Measurements from ENCODE around the gene KLHDC7A. TPM values are rescaled to one million over a fixed set of nuclear protein-coding genes. Genes with fewer than 3 reads are reported as not detected.

KLHDC7A gene
- total RNA-seq, result not detected
- long read RNA-seq, result 0 reads

- no peaks in the 10 kb centered on the region for H3K36me3 ChIP-seq
- DNase-seq, result no peak
- H3K4me1 ChIP-seq, result peaks cover 6% of the 10 kb centered on the region
- no peak within 1 kb of the TSS for H3K4me3 ChIP-seq
- intact Hi-C loops (cut with micrococcal nuclease), result no loop called here
- H3K27me3 ChIP-seq (ENCODE audit: low read depth), result peaks cover 90% of the 10 kb centered on the region
- H3K9me3 ChIP-seq (replicated peaks), result no peaks in the 10 kb centered on the region
- TF ChIP-seq, protein P1, sequence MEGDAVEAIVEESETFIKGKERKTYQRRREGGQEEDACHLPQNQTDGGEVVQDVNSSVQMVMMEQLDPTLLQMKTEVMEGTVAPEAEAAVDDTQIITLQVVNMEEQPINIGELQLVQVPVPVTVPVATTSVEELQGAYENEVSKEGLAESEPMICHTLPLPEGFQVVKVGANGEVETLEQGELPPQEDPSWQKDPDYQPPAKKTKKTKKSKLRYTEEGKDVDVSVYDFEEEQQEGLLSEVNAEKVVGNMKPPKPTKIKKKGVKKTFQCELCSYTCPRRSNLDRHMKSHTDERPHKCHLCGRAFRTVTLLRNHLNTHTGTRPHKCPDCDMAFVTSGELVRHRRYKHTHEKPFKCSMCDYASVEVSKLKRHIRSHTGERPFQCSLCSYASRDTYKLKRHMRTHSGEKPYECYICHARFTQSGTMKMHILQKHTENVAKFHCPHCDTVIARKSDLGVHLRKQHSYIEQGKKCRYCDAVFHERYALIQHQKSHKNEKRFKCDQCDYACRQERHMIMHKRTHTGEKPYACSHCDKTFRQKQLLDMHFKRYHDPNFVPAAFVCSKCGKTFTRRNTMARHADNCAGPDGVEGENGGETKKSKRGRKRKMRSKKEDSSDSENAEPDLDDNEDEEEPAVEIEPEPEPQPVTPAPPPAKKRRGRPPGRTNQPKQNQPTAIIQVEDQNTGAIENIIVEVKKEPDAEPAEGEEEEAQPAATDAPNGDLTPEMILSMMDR (IDR thresholded peaks at IDR 0.05; ENCODE audit: borderline replicate concordance), result no peak
- no peak within 1 kb of the TSS for H3K27ac ChIP-seq (replicated peaks)
These were observed at the start of gene KLHDC7A for GRCh38 chr1:18480315-18481189. Gene KLHDC7A (plus strand): TSS chr1:18480930. CDS start chr1:18480982, 52 bp downstream.

DNA sequence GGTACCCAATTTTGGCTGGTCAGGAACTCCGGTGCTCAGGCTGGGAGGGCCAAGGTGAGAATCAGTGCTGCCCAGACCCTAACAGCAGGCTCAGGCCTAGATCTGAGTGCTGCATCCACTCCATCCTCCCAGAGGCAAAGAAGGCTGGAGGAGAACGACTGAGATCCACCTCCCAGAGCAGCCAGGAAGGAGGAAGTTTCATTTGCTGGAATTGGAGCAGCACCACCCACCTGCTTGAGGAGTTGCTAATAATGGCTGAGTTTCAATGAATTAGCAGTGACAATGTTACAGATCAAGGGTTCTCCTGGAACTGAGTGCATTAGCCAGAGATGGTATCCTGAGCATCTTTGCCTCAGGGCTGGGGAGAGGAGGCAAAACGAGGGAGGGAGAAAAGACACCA lies 46.7 kb upstream of the KLHDC7A start:
- TF ChIP-seq, protein P1 (IDR thresholded peaks at IDR 0.05; ENCODE audit: borderline replicate concordance), result no peak
- Histone ChIP-seq H3K4me3 (no peak overlapping the region), H3K27ac (replicated peaks) (no peak overlapping the region), H3K9me3 (replicated peaks) (peaks cover 16% of the 10 kb centered on the region), H3K4me1 (no peaks in the 10 kb centered on the region), H3K36me3 (no peaks in the 10 kb centered on the region), H3K27me3 (ENCODE audit: low read depth) (peaks cover 73% of the 10 kb centered on the region)
- DNase-seq, result no peak
- intact Hi-C loops (cut with micrococcal nuclease), result no loop called here

DNA sequence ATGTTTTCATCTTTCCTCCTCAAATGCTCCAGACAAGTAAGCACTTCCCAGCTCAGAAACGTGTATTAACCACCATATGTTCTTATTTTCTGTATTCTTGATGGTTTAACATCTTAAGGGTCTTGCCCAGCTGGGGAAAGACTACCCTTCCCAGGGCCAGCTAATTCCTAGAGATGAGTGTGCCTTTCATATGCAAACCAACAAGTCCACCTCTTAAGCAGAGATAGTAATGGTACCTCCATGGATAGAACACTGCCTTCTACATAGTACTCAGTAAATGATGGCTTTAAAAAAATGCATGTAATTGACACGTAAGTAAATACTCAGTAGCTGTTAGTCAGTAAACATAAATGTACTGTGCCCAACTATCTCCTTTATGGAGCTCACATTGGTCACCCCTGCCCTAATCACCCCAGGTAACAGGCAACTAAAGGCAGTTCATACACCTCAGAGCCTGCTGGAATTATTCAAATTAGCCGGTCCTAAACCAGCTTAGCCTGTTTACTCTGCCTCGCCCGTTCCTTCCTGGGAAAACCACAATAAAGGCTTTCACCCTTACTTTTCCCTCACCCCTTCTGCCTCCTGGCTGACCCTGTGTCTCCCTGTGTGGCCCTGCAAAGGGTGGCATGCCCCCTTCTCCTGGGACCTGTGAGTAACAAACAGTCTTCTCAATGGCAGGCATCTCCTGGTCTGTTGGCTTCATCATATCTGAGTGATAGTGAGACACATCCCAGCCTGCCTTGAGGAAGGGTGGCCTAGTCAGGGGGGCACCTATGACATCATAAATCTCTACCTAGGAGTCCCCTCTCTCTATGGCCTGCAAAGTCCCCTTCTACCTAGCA lies 40.1 kb upstream of the KLHDC7A start:
- H3K36me3 ChIP-seq, result no peaks in the 10 kb centered on the region
- H3K4me1 ChIP-seq, result no peaks in the 10 kb centered on the region
- H3K27ac ChIP-seq (replicated peaks), result no peak overlapping the region
- TF ChIP-seq, protein P1 (IDR thresholded peaks at IDR 0.05; ENCODE audit: borderline replicate concordance), result no peak
- no peak for DNase-seq
- peaks cover 2% of the 10 kb centered on the region for H3K9me3 ChIP-seq (replicated peaks)
- H3K4me3 ChIP-seq, result no peak overlapping the region
- intact Hi-C loops (cut with micrococcal nuclease), result no loop called here
- H3K27me3 ChIP-seq (ENCODE audit: low read depth), result peaks cover 65% of the 10 kb centered on the region

- no peaks in the 10 kb centered on the region for H3K4me1 ChIP-seq
- intact Hi-C loops (cut with micrococcal nuclease), result no loop called here
- H3K27me3 ChIP-seq (ENCODE audit: low read depth), result peaks cover 72% of the 10 kb centered on the region
These were observed 36.9 kb upstream of the KLHDC7A start for GRCh38 chr1:18443587-18444520.

More at GRCh38 chr1:18443587-18444520, 36.9 kb upstream of the KLHDC7A start:
- no peak overlapping the region for H3K4me3 ChIP-seq
- no peaks in the 10 kb centered on the region for H3K36me3 ChIP-seq
- no peak overlapping the region for H3K27ac ChIP-seq (replicated peaks)
- DNase-seq, result no peak
- no peaks in the 10 kb centered on the region for H3K9me3 ChIP-seq (replicated peaks)
- TF ChIP-seq, protein P1 (IDR thresholded peaks at IDR 0.05; ENCODE audit: borderline replicate concordance), result no peak

All from left ventricle myocardium inferior (tissue), 1 donor.